Fibroblast of lung (primary cell): ENCODE results near the gene CLSTN1. TPM values are rescaled to one million over a fixed set of nuclear protein-coding genes. Genes with fewer than 3 reads are reported as not detected.

ENCODE experiments used
- DNase-seq, 2 donors: peaks; one replicate each; pipeline versions ENCODE4 v3.0.0 to v3.0.0-alpha.2; 2010; ENCODE audit warnings: low read depth in 2 of 2
- H2AFZ ChIP-seq: 2 replicates; pipeline ENCODE4 v1.5.1; 2012; ENCODE audit warnings: low read length, control low read depth, inconsistent platforms
- H3K27ac ChIP-seq: 2 replicates; pipeline ENCODE4 v1.5.1; 2011; ENCODE audit warnings: low read length, control low read depth; ENCODE audit not compliant: insufficient read depth
- H3K27me3 ChIP-seq: 2 replicates; pipeline ENCODE4 v1.5.1; 2011; ENCODE audit warnings: mild to moderate bottlenecking, low read length; ENCODE audit not compliant: control insufficient read depth, insufficient read depth
- H3K36me3 ChIP-seq: 2 replicates; pipeline ENCODE4 v1.5.1; 2011; ENCODE audit warnings: low read length; ENCODE audit not compliant: control insufficient read depth, insufficient read depth
- H3K4me1 ChIP-seq: 2 replicates; pipeline ENCODE4 v1.5.1; 2011; ENCODE audit warnings: low read length; ENCODE audit not compliant: control insufficient read depth, insufficient read depth; ENCODE audit errors: extremely low read depth
- H3K4me2 ChIP-seq: 2 replicates; pipeline ENCODE4 v1.5.1; 2011; ENCODE audit warnings: low read length, control low read depth; ENCODE audit not compliant: insufficient read depth; ENCODE audit errors: extremely low read depth
- H3K4me3 ChIP-seq, 4 experiments: fragments of 200-600 bp in 1 of 4; sonication (generic) in 1 of 4; replicated peaks in 1 of 4; 2 replicates each; pipeline ENCODE4 v1.5.1; 2011 to 2016; ENCODE audit warnings: low read length in 4 of 4, low read depth in 3 of 4, mild to moderate bottlenecking in 3 of 4, control low read depth in 2 of 4, inconsistent platforms in 1 of 4, mixed read lengths in 1 of 4; ENCODE audit not compliant: insufficient read depth in 1 of 4; ENCODE audit errors: control extremely low read depth in 1 of 4
- H3K79me2 ChIP-seq: 2 replicates; pipeline ENCODE4 v1.5.1; 2012; ENCODE audit warnings: mild to moderate bottlenecking, low read length, inconsistent platforms; ENCODE audit not compliant: control insufficient read depth, insufficient read depth
- H3K9ac ChIP-seq: 2 replicates; pipeline ENCODE4 v1.5.1; 2011; ENCODE audit warnings: mild to moderate bottlenecking, low read length, control low read depth; ENCODE audit not compliant: insufficient read depth
- H3K9me3 ChIP-seq: 2 replicates; pipeline ENCODE4 v1.5.1; 2012; ENCODE audit warnings: low read depth, low read length; ENCODE audit not compliant: control insufficient read depth, insufficient read depth
- H4K20me1 ChIP-seq: 2 replicates; pipeline ENCODE4 v1.5.1; 2011; ENCODE audit warnings: low read length; ENCODE audit not compliant: control insufficient read depth, insufficient read depth; ENCODE audit errors: extremely low read depth
- CTCF ChIP-seq, 2 donors: IDR thresholded peaks in 1 of 2; conservative IDR thresholded peaks in 1 of 2; 1 replicate in 1 of 2; 2 replicates in 1 of 2; pipeline ENCODE4 v1.5.1; 2011 to 2012; ENCODE audit warnings: low read length in 2 of 2, control low read depth in 1 of 2, inconsistent platforms in 1 of 2, low read depth in 1 of 2, mild to moderate bottlenecking in 1 of 2
- EZH2 ChIP-seq: IDR thresholded peaks from 2 replicates; pipeline ENCODE4 v1.5.1; 2012; ENCODE audit warnings: low read length, control low read depth, mild to moderate bottlenecking; ENCODE audit errors: missing control alignments
- polyA plus RNA-seq, 2 donors: library from polyadenylated mRNA; depleted of rRNA in 1 of 2; stranded (reverse) in 1 of 2; unstranded in 1 of 2; fragments of >200 nt; gene quantifications; 2 replicates each; pipeline ENCODE4 v1.2.1, GENCODE V29; 2011 to 2012; ENCODE audit warnings: missing spikeins in 1 of 2
- total RNA-seq: library from RNA; depleted of rRNA; stranded (reverse); fragments of >200 nt; gene quantifications from 2 replicates; pipeline ENCODE4 v1.2.1, GENCODE V29; 2014

Gene CLSTN1
- total and polyA plus RNA-seq, 2 donors (not counting 1 experiment from before 2014, with no cell fraction given), result 57.4 to 115 TPM

- Histone ChIP-seq H3K4me3 (peak overlapping the region; percentile 53 to 65 (median 56)), H3K27ac (no peak overlapping the region), H3K9ac (peak overlapping the region; percentile 57), H2AFZ (peak overlapping the region; percentile 87), H3K9me3 (no peaks in the 10 kb centered on the region), H3K79me2 (no peaks in the 10 kb centered on the region), H3K4me1 (peaks cover 12% of the 10 kb centered on the region), H3K36me3 (no peaks in the 10 kb centered on the region), H3K4me2 (peak overlapping the region; percentile 85), H4K20me1 (no peaks in the 10 kb centered on the region), H3K27me3 (no peaks in the 10 kb centered on the region)
- DNase-seq, result peak in 1 of 2 donors; percentile 13
- TF ChIP-seq EZH2 (no peak), CTCF (conservative IDR thresholded peaks at IDR 0.05 in 1 of 2, IDR thresholded peaks at IDR 0.05 in 1 of 2; ENCODE audit: low read depth in 1 of 2, low read length in 2 of 2) (peak; percentile 8 to 27)
These were observed 133.8 kb downstream of the CLSTN1 start for GRCh38 chr1:9689971-9690381.

GRCh38 chr1:9689011-9689706, 134.6 kb downstream of the CLSTN1 start:
- Histone ChIP-seq H2AFZ (peak overlapping the region; percentile 24), H3K9ac (no peak overlapping the region), H3K27ac (no peak overlapping the region), H3K36me3 (no peaks in the 10 kb centered on the region), H3K4me2 (peak overlapping the region; percentile 67), H3K27me3 (no peaks in the 10 kb centered on the region), H3K79me2 (no peaks in the 10 kb centered on the region), H4K20me1 (no peaks in the 10 kb centered on the region), H3K4me3 (peak overlapping the region in 3 of 4 experiments; percentile 35 to 65 (median 51)), H3K4me1 (peaks cover 12% of the 10 kb centered on the region), H3K9me3 (no peaks in the 10 kb centered on the region)
- peak; percentile 55 to 67 for DNase-seq
- TF ChIP-seq EZH2 (no peak), CTCF (conservative IDR thresholded peaks at IDR 0.05 in 1 of 2, IDR thresholded peaks at IDR 0.05 in 1 of 2; ENCODE audit: low read depth in 1 of 2, low read length in 2 of 2) (no peak)

- no peak overlapping the region for H3K9ac ChIP-seq
- no peak overlapping the region for H2AFZ ChIP-seq
- no peaks in the 10 kb centered on the region for H3K27me3 ChIP-seq
- H3K79me2 ChIP-seq, result no peaks in the 10 kb centered on the region
- H4K20me1 ChIP-seq, result no peaks in the 10 kb centered on the region
- peaks cover 12% of the 10 kb centered on the region for H3K4me1 ChIP-seq
- TF ChIP-seq EZH2 (no peak), CTCF (conservative IDR thresholded peaks at IDR 0.05 in 1 of 2, IDR thresholded peaks at IDR 0.05 in 1 of 2; ENCODE audit: low read depth in 1 of 2, low read length in 2 of 2) (no peak)
- no peak overlapping the region for H3K27ac ChIP-seq
- no peaks in the 10 kb centered on the region for H3K36me3 ChIP-seq
- DNase-seq, result no peak
- peak overlapping the region in 3 of 4 experiments; percentile 31 to 59 (median 56) for H3K4me3 ChIP-seq
- peak overlapping the region; percentile 79 for H3K4me2 ChIP-seq
- H3K9me3 ChIP-seq, result no peaks in the 10 kb centered on the region
These were observed 135.2 kb downstream of the CLSTN1 start for GRCh38 chr1:9688599-9688998.
